HCT116 (cell line): Measurements from ENCODE around the gene GABBR2. TPM values are rescaled to one million over a fixed set of nuclear protein-coding genes. Genes with fewer than 3 reads are reported as not detected.

Source experiments
- ATAC-seq: fragments of 200-7000 bp; cut with Tn5 transposase; 2 replicates; pipeline ENCODE4 v1.9.1; 2020; ENCODE audit warnings: mild to moderate bottlenecking, moderate library complexity
- BruUV-seq: library from RNA; stranded (reverse); fragments of 400-500 nt; replicated peaks from 2 replicates; lab custom pipeline; 2021; lab: Mats Ljungman, UMichigan
- CTCF ChIA-PET: fragments of 300-600 bp; sonication (Branson Sonifier 250); formaldehyde crosslinking; loops from one replicate; lab custom pipeline; 2021; ENCODE audit warnings: antibody characterized with exemption; lab: Charles Lee
- POLR2A ChIA-PET: fragments of 300-600, 350-600 bp; sonication (Branson Sonifier 250); formaldehyde crosslinking; loops from one replicate; lab custom pipeline; 2021; ENCODE audit warnings: antibody characterized with exemption; lab: Charles Lee
- RAD21 ChIA-PET, 2 experiments: fragments of 300-600 bp; sonication (Branson Sonifier 250); formaldehyde crosslinking; loops; one replicate each; lab custom pipeline; 2023; ENCODE audit warnings: low total read pairs in 2 of 2; ENCODE audit not compliant: uncharacterized antibody in 2 of 2, unreplicated experiment in 2 of 2, low non-redundant PET in 1 of 2; lab: Charles Lee
- DNase-seq: peaks from one replicate; pipeline ENCODE4 v3.0.0-alpha.2; 2010; ENCODE audit warnings: low read depth, low spot score
- H2AFZ ChIP-seq: fragments of 200-600 bp; shearing (Covaris generic), sonication (generic); 2 replicates; pipeline ENCODE4 v1.6.1; 2017; ENCODE audit warnings: low read depth, mixed run types, mixed read lengths, antibody characterized with exemption, low read length; ENCODE audit not compliant: poor library complexity, severe bottlenecking
- H3K27ac ChIP-seq: 2 replicates; pipeline ENCODE4 v1.5.1; 2012; ENCODE audit warnings: low read depth, low read length
- H3K27me3 ChIP-seq: fragments of 200-600 bp; sonication (generic); 2 replicates; pipeline ENCODE4 v1.6.1; 2016; ENCODE audit warnings: mixed run types, low read length, mixed read lengths; ENCODE audit not compliant: insufficient read depth
- H3K36me3 ChIP-seq, 2 experiments: fragments of 200-500 bp in 1 of 2; fragments of 200-600 bp in 1 of 2; sonication (Bioruptor generic) in 1 of 2; sonication (generic) in 1 of 2; 2 replicates each; pipeline versions ENCODE4 v1.5.1 to v1.6.1; 2014 to 2016; ENCODE audit warnings: low read length in 2 of 2, inconsistent platforms in 1 of 2, mixed read lengths in 1 of 2, mixed run types in 1 of 2; ENCODE audit not compliant: insufficient read depth in 2 of 2, control insufficient read depth in 1 of 2
- H3K4me1 ChIP-seq, 2 experiments: fragments of 200-600 bp in 1 of 2; sonication (generic) in 1 of 2; 2 replicates each; pipeline versions ENCODE4 v1.5.1 to v1.6.1; 2012 to 2017; ENCODE audit warnings: low read length in 2 of 2, inconsistent platforms in 1 of 2, mild to moderate bottlenecking in 1 of 2, mixed read lengths in 1 of 2, mixed run types in 1 of 2, moderate library complexity in 1 of 2; ENCODE audit not compliant: insufficient read depth in 2 of 2, control insufficient read depth in 1 of 2
- H3K4me2 ChIP-seq: fragments of 200-600 bp; sonication (generic); 2 replicates; pipeline ENCODE4 v1.6.1; 2017; ENCODE audit warnings: mixed run types, low read length, mixed read lengths
- H3K4me3 ChIP-seq, 2 experiments: fragments of 200-600 bp in 1 of 2; sonication (generic) in 1 of 2; replicated peaks in 1 of 2; 2 replicates each; pipeline ENCODE4 v1.5.1; 2011 to 2016; ENCODE audit warnings: low read length in 2 of 2, control low read depth in 1 of 2, low read depth in 1 of 2, mild to moderate bottlenecking in 1 of 2, mixed read lengths in 1 of 2, mixed run types in 1 of 2
- H3K79me2 ChIP-seq: fragments of 200-600 bp; sonication (generic); 2 replicates; pipeline ENCODE4 v1.6.1; 2017; ENCODE audit warnings: mild to moderate bottlenecking, mixed run types, low read length, moderate library complexity, mixed read lengths; ENCODE audit not compliant: insufficient read depth
- H3K9ac ChIP-seq: fragments of 200-600 bp; sonication (generic); 2 replicates; pipeline ENCODE4 v1.6.1; 2016; ENCODE audit warnings: low read length, mixed read lengths
- H3K9me2 ChIP-seq: fragments of 200-600 bp; sonication (generic), shearing (Covaris generic); 2 replicates; pipeline ENCODE4 v1.6.1; 2017; ENCODE audit warnings: mixed run types, mild to moderate bottlenecking, moderate library complexity; ENCODE audit not compliant: insufficient read depth
- H3K9me3 ChIP-seq, 2 experiments: fragments of 200-500 bp in 1 of 2; fragments of 200-600 bp in 1 of 2; sonication (Bioruptor generic) in 1 of 2; sonication (generic) in 1 of 2; 2 replicates each; pipeline ENCODE4 v1.6.1; 2014 to 2017; ENCODE audit warnings: low read length in 2 of 2, mixed read lengths in 2 of 2, inconsistent platforms in 1 of 2, low read depth in 1 of 2, mild to moderate bottlenecking in 1 of 2, mixed run types in 1 of 2, moderate library complexity in 1 of 2; ENCODE audit not compliant: control insufficient read depth in 1 of 2, insufficient read depth in 1 of 2
- H4K20me1 ChIP-seq: fragments of 200-600 bp; sonication (generic), shearing (Covaris generic); 2 replicates; pipeline ENCODE4 v1.6.1; 2017; ENCODE audit warnings: mixed run types, mild to moderate bottlenecking, moderate library complexity; ENCODE audit not compliant: insufficient read depth
- CBX3 ChIP-seq: IDR thresholded peaks from 2 replicates; pipeline ENCODE4 v1.6.1; 2012; ENCODE audit warnings: low read depth
- CEBPB ChIP-seq: IDR thresholded peaks from 2 replicates; pipeline ENCODE4 v1.6.1; 2012; ENCODE audit warnings: low read depth
- EGR1 ChIP-seq: IDR thresholded peaks from 2 replicates; pipeline ENCODE4 v1.6.1; 2012; ENCODE audit warnings: low read depth
- EZH2 ChIP-seq: fragments of 200-600 bp; sonication (generic); IDR thresholded peaks from 2 replicates; pipeline ENCODE4 v1.6.1; 2017; ENCODE audit warnings: antibody characterized with exemption, mixed run types
- EZH2phosphoT487 ChIP-seq: fragments of 200-600 bp; IDR thresholded peaks from 2 replicates; pipeline ENCODE4 v1.6.1; 2018; ENCODE audit warnings: antibody characterized with exemption, borderline replicate concordance
- POLR2A ChIP-seq: IDR thresholded peaks from 2 replicates; pipeline ENCODE4 v1.7.0; 2011; ENCODE audit warnings: borderline replicate concordance; ENCODE audit not compliant: insufficient read depth, insufficient read length; ENCODE audit errors: extremely low read depth
- SIN3A ChIP-seq: IDR thresholded peaks from 2 replicates; pipeline ENCODE4 v1.6.1; 2012; ENCODE audit warnings: low read depth
- SP1 ChIP-seq: IDR thresholded peaks from 2 replicates; pipeline ENCODE4 v1.6.1; 2012; ENCODE audit warnings: low read depth
- YY1 ChIP-seq: IDR thresholded peaks from 2 replicates; pipeline ENCODE4 v1.6.1; 2011; ENCODE audit warnings: low read length, low read depth, moderate library complexity, mild to moderate bottlenecking; ENCODE audit not compliant: insufficient replicate concordance; ENCODE audit errors: extremely low read depth
- ZFX ChIP-seq: fragments of 450-650 bp; IDR thresholded peaks from 2 replicates; pipeline ENCODE4 v1.6.1; 2017
- ZNF274 ChIP-seq: fragments of 200-500 bp; sonication (Bioruptor generic); IDR thresholded peaks from 2 replicates; pipeline ENCODE4 v1.6.1; 2014; ENCODE audit warnings: mild to moderate bottlenecking, low read depth, low read length, inconsistent platforms
- intact Hi-C: fragments of 100-400 bp; cut with micrococcal nuclease; formaldehyde crosslinking; loops from 2 replicates; pipeline ENCODE4 v1.10.0; 2022
- total RNA-seq: library from RNA; stranded (reverse); gene quantifications from one replicate; pipeline ENCODE4 v1.2.1, GENCODE V29; 2021; ENCODE audit not compliant: unreplicated experiment
- TF ChIP-seq, protein P1 (sequence below): IDR thresholded peaks from 2 replicates; pipeline ENCODE4 v1.6.1; 2012
- TF ChIP-seq, protein P2 (sequence below): IDR thresholded peaks from 2 replicates; pipeline ENCODE4 v1.6.1; 2011; ENCODE audit warnings: mild to moderate bottlenecking, low read length, moderate library complexity; ENCODE audit not compliant: insufficient replicate concordance; ENCODE audit errors: extremely low read depth
- TF ChIP-seq, protein P3 (sequence below): IDR thresholded peaks from 2 replicates; pipeline ENCODE4 v1.6.1; 2012; ENCODE audit warnings: low read depth

Gene GABBR2
- total RNA-seq, 1 experiment from 2014 or later, result 0.15 TPM

GRCh38 chr9:98488571-98489312, 220.0 kb downstream of the GABBR2 start:
- RAD21 ChIA-PET, result no interaction called here
- H3K9me3 ChIP-seq, result no peaks in the 10 kb centered on the region
- H3K9ac ChIP-seq, result no peak overlapping the region
- ATAC-seq (peak; percentile 62; the same call in 1 of the 2 replicates), DNase-seq (no peak)
- no peaks in the 10 kb centered on the region for H3K36me3 ChIP-seq
- H4K20me1 ChIP-seq, result no peaks in the 10 kb centered on the region
- TF ChIP-seq, protein P1, sequence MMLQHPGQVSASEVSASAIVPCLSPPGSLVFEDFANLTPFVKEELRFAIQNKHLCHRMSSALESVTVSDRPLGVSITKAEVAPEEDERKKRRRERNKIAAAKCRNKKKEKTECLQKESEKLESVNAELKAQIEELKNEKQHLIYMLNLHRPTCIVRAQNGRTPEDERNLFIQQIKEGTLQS, result no peak
- no peak for TF ChIP-seq SIN3A
- TF ChIP-seq EGR1, result peak; percentile 33; the same call in 1 of the 2 replicates
- H3K9me2 ChIP-seq, result no peaks in the 10 kb centered on the region
- H2AFZ ChIP-seq, result no peak overlapping the region
- H3K4me1 ChIP-seq, result peaks cover 0 to 11% of the 10 kb centered on the region in 2 experiments; a peak in 1 of 4 replicates
- intact Hi-C loops, result no loop called here
- CTCF ChIA-PET, result no interaction called here
- no peaks in the 10 kb centered on the region for H3K79me2 ChIP-seq
- no peak overlapping the region for H3K27ac ChIP-seq
- BruUV-seq, result no TSS peak
- peak overlapping the region; percentile 34 for H3K4me2 ChIP-seq
- POLR2A ChIA-PET, result no interaction called here
- peaks cover 11% of the 10 kb centered on the region; the same call in 1 of the 2 replicates for H3K27me3 ChIP-seq
- no peak overlapping the region for H3K4me3 ChIP-seq

GRCh38 chr9:98485706-98486105, 223.0 kb downstream of the GABBR2 start:
- no peak overlapping the region for H3K27ac ChIP-seq
- ChIA-PET CTCF (no interaction called here), POLR2A (no interaction called here), RAD21 (no interaction called here)
- H3K9me3 ChIP-seq, result no peaks in the 10 kb centered on the region
- no peak overlapping the region for H3K4me3 ChIP-seq
- no peak overlapping the region for H3K9ac ChIP-seq
- no peaks in the 10 kb centered on the region for H3K36me3 ChIP-seq
- no peaks in the 10 kb centered on the region for H3K9me2 ChIP-seq
- H4K20me1 ChIP-seq, result no peaks in the 10 kb centered on the region
- no TSS peak for BruUV-seq
- H3K27me3 ChIP-seq, result peaks cover 11% of the 10 kb centered on the region; the same call in 1 of the 2 replicates
- H3K79me2 ChIP-seq, result no peaks in the 10 kb centered on the region
- no peak overlapping the region for H2AFZ ChIP-seq
- no peak overlapping the region for H3K4me2 ChIP-seq
- intact Hi-C loops, result no loop called here
- peaks cover 0 to 15% of the 10 kb centered on the region in 2 experiments; a peak in 1 of 4 replicates for H3K4me1 ChIP-seq
- DNase-seq (no peak), ATAC-seq (no peak)
- TF ChIP-seq, protein P2, sequence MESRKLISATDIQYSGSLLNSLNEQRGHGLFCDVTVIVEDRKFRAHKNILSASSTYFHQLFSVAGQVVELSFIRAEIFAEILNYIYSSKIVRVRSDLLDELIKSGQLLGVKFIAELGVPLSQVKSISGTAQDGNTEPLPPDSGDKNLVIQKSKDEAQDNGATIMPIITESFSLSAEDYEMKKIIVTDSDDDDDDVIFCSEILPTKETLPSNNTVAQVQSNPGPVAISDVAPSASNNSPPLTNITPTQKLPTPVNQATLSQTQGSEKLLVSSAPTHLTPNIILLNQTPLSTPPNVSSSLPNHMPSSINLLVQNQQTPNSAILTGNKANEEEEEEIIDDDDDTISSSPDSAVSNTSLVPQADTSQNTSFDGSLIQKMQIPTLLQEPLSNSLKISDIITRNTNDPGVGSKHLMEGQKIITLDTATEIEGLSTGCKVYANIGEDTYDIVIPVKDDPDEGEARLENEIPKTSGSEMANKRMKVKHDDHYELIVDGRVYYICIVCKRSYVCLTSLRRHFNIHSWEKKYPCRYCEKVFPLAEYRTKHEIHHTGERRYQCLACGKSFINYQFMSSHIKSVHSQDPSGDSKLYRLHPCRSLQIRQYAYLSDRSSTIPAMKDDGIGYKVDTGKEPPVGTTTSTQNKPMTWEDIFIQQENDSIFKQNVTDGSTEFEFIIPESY, result no peak
- TF ChIP-seq SP1, result no peak
- no peak for TF ChIP-seq EZH2phosphoT487
- TF ChIP-seq EGR1, result no peak
- no peak for TF ChIP-seq CEBPB
- no peak for TF ChIP-seq ZNF274
- TF ChIP-seq EZH2, result no peak
- no peak for TF ChIP-seq ZFX
- TF ChIP-seq YY1, result no peak
- no peak for TF ChIP-seq POLR2A
- TF ChIP-seq, protein P3, sequence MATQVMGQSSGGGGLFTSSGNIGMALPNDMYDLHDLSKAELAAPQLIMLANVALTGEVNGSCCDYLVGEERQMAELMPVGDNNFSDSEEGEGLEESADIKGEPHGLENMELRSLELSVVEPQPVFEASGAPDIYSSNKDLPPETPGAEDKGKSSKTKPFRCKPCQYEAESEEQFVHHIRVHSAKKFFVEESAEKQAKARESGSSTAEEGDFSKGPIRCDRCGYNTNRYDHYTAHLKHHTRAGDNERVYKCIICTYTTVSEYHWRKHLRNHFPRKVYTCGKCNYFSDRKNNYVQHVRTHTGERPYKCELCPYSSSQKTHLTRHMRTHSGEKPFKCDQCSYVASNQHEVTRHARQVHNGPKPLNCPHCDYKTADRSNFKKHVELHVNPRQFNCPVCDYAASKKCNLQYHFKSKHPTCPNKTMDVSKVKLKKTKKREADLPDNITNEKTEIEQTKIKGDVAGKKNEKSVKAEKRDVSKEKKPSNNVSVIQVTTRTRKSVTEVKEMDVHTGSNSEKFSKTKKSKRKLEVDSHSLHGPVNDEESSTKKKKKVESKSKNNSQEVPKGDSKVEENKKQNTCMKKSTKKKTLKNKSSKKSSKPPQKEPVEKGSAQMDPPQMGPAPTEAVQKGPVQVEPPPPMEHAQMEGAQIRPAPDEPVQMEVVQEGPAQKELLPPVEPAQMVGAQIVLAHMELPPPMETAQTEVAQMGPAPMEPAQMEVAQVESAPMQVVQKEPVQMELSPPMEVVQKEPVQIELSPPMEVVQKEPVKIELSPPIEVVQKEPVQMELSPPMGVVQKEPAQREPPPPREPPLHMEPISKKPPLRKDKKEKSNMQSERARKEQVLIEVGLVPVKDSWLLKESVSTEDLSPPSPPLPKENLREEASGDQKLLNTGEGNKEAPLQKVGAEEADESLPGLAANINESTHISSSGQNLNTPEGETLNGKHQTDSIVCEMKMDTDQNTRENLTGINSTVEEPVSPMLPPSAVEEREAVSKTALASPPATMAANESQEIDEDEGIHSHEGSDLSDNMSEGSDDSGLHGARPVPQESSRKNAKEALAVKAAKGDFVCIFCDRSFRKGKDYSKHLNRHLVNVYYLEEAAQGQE, result no peak
- no peak for TF ChIP-seq SIN3A
- no peak for TF ChIP-seq CBX3
